A549 treated with CpdA at 1 μM for 4 hours (cell line): ENCODE results near the gene KCTD4. TPM values are rescaled to one million over a fixed set of nuclear protein-coding genes. Genes with fewer than 3 reads are reported as not detected.

ENCODE experiments used
- total RNA-seq: library from RNA; stranded (reverse); fragments of 200-300 nt; extraction: Qiagen RNA extraction; gene quantifications from 5 replicates; pipeline ENCODE4 v1.2.3, GENCODE V29; 2022; ENCODE audit warnings: low read depth

The KCTD4 gene
- not detected in 5 replicates for total RNA-seq

GRCh38 chr13:45200701-45201232 is at the start of gene KCTD4:
Gene KCTD4, minus strand, starts transcription at chr13:45201045. Its CDS starts 6,478 bp downstream, at chr13:45194567.

Other genes starting within 250 kb of the KCTD4 start
- 6.3 to 7.7 TPM (median 6.5 TPM) in 5 replicates for gene NUFIP1, start 211.6 kb downstream of the KCTD4 start, total RNA-seq
- 8.2 to 14.7 TPM (median 10.1 TPM) in 5 replicates for gene GPALPP1, start 211.5 kb downstream of the KCTD4 start, total RNA-seq
- gene GTF2F2, start 80.5 kb downstream of the KCTD4 start, total RNA-seq, result 20.2 to 24.6 TPM (median 20.8 TPM) in 5 replicates
- 1,917 to 2,363 TPM (median 2,280 TPM) in 5 replicates for gene TPT1, start 140.1 kb upstream of the KCTD4 start, total RNA-seq
- gene SLC25A30, start 217.3 kb upstream of the KCTD4 start, total RNA-seq, result 8.0 to 10.2 TPM (median 8.3 TPM) in 5 replicates